ENCODE results near the gene P2RY13. TPM values are rescaled to one million over a fixed set of nuclear protein-coding genes. Genes with fewer than 3 reads are reported as not detected.

Gene P2RY13
- total RNA-seq, 1 experiment from 2014 or later = not detected

DNA sequence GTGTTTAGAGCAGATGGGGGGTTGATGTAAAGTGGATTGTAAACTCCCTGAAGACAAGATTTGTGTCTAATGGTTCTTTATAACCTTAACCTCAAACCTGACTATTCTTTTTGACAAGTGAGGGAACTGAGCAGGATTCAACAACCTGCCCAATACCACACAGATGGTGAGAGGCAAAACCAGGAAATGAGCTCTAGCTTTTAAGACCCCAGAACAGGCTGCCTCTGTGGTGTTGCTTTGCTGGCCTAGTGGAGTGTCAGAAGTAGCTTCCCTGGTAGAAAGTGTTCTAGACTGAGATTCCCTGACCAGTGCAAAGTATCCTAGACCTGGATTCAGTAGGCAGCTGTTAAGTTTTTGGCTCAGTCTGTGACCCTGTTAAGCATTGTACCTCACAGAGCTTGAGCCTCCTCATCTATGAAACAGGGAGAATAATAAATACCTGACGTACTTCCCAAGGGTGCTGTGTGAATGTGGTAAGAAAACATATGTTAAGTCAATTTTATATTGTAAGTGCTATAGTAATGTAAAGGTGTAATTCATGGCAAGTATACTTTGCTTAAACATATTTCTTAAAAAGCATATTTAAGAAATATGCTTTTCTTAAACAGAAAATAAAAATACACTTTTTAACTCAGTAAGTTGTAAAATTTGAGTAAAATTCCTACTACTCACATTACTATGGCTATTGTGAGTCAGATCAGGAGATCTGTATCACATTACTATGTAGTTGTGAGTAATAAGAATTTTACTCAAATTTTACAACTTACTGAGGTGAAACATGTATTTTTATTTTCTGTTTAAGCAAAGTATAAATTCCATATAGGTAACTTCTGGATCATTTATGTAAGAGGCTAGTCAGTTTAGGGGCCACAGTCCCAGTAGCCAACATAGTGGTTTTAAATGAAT, 21.5 kb downstream of the P2RY13 start:
- DNase-seq (ENCODE audit: low spot score) (no peak), ATAC-seq (0 out of 2 replicates have a peak, but pooled peaks have one; percentile 6)
- Mint-ChIP-seq H3K4me3 (no peak overlapping the region), H3K36me3 (no peaks in the 10 kb centered on the region), H3K27ac (no peak overlapping the region; the same call in 1 of the 2 replicates), H3K9me3 (no peaks in the 10 kb centered on the region), H3K27me3 (ENCODE audit: low read depth) (no peaks in the 10 kb centered on the region), H3K4me1 (peaks cover 55% of the 10 kb centered on the region)
- ChIA-PET POLR2A (no interaction called here), CTCF (interaction anchor here (2.0 kb wide), 1 partner anchor 20 kb away, joined by 7 read pairs; no protein-coding TSS in a partner anchor)
- no peak for TF ChIP-seq ZNF219 (CRISPR knock-in tag; IDR thresholded peaks at IDR 0.05; ENCODE audit: borderline replicate concordance)
- TF ChIP-seq, protein P1, sequence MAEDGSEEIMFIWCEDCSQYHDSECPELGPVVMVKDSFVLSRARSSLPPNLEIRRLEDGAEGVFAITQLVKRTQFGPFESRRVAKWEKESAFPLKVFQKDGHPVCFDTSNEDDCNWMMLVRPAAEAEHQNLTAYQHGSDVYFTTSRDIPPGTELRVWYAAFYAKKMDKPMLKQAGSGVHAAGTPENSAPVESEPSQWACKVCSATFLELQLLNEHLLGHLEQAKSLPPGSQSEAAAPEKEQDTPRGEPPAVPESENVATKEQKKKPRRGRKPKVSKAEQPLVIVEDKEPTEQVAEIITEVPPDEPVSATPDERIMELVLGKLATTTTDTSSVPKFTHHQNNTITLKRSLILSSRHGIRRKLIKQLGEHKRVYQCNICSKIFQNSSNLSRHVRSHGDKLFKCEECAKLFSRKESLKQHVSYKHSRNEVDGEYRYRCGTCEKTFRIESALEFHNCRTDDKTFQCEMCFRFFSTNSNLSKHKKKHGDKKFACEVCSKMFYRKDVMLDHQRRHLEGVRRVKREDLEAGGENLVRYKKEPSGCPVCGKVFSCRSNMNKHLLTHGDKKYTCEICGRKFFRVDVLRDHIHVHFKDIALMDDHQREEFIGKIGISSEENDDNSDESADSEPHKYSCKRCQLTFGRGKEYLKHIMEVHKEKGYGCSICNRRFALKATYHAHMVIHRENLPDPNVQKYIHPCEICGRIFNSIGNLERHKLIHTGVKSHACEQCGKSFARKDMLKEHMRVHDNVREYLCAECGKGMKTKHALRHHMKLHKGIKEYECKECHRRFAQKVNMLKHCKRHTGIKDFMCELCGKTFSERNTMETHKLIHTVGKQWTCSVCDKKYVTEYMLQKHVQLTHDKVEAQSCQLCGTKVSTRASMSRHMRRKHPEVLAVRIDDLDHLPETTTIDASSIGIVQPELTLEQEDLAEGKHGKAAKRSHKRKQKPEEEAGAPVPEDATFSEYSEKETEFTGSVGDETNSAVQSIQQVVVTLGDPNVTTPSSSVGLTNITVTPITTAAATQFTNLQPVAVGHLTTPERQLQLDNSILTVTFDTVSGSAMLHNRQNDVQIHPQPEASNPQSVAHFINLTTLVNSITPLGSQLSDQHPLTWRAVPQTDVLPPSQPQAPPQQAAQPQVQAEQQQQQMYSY (CRISPR knock-in tag; IDR thresholded peaks at IDR 0.05) = peak; percentile 68
- no peak for TF ChIP-seq NR2C2 (CRISPR knock-in tag; IDR thresholded peaks at IDR 0.05)
- TF ChIP-seq, protein P2, sequence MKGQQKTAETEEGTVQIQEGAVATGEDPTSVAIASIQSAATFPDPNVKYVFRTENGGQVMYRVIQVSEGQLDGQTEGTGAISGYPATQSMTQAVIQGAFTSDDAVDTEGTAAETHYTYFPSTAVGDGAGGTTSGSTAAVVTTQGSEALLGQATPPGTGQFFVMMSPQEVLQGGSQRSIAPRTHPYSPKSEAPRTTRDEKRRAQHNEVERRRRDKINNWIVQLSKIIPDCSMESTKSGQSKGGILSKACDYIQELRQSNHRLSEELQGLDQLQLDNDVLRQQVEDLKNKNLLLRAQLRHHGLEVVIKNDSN (CRISPR knock-in tag; IDR thresholded peaks at IDR 0.05) = no peak
- TF ChIP-seq, protein P3, sequence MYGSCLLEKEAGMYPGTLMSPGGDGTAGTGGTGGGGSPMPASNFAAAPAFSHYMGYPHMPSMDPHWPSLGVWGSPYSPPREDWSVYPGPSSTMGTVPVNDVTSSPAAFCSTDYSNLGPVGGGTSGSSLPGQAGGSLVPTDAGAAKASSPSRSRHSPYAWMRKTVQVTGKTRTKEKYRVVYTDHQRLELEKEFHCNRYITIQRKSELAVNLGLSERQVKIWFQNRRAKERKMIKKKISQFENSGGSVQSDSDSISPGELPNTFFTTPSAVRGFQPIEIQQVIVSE (CRISPR knock-in tag; IDR thresholded peaks at IDR 0.05; ENCODE audit: borderline replicate concordance) = no peak

DNA sequence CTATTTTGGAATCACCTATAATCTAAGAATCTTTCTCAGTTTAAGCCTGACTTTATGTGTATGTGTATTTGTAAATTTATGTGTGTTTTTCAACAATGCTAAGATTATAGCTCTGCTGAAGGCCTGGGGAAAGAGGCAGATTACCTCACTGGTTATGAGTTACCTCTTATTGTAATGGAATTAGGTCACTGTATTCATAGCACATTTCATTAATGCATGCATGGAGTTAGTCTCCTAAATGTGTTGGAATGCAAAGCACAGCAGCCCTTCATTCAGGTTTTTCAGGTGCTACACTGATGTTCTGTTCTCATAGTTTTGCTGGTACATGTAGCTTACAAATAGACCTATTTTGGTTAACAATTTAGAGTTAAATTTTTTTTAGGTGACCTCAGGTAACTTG, 22.2 kb downstream of the P2RY13 start:
- CTCF ChIA-PET = interaction anchor here (2.0 kb wide), 1 partner anchor 21 kb away, joined by 7 read pairs; no protein-coding TSS in a partner anchor
- H3K27ac Mint-ChIP-seq = peak overlapping the region; percentile 39; the same call in 1 of the 2 replicates
- no peaks in the 10 kb centered on the region for H3K9me3 Mint-ChIP-seq
- H3K27me3 Mint-ChIP-seq (ENCODE audit: low read depth) = no peaks in the 10 kb centered on the region
- POLR2A ChIA-PET = no interaction called here
- TF ChIP-seq TEAD4 (CRISPR knock-in tag; IDR thresholded peaks at IDR 0.05) = no peak
- no peak for TF ChIP-seq CREB1 (CRISPR knock-in tag; IDR thresholded peaks at IDR 0.05)
- no peaks in the 10 kb centered on the region for H3K36me3 Mint-ChIP-seq
- ATAC-seq = no peak
- peaks cover 49% of the 10 kb centered on the region for H3K4me1 Mint-ChIP-seq
- DNase-seq (ENCODE audit: low spot score) = no peak
- no peak overlapping the region for H3K4me3 Mint-ChIP-seq

DNA sequence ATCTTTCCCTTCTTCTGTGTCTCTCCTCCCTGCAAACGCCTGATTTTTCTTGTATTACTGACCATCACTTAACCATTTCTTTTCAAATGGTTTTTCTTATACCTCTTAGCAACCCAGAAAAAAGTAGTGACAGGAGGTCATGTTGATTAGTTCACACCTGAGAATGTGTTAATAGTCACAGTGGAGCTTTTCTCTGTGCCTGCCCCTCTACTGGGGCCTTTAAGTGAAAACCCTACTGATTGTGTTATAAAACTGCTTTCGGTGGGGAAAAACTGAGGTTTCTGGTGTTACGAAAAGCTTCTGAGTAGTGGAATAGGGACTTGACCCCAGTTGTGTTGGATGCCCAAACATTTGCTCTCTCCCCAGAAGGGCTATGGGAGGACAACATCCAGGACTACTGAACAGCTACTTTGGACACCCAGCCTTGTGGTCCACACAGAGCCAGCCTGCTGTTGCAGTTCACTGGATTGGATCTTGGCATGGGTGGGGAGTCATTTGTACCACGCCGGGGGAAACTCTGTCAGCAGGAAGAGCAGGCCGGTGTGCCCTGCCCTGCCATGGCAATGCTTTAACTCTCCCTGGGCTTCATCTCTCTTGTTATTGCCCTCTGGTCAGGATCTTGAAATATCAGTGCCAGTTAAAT, 23.1 kb downstream of the P2RY13 start:
- no peak for ATAC-seq
- H3K4me1 Mint-ChIP-seq = peaks cover 48% of the 10 kb centered on the region

More for the DNA sequence above, 23.1 kb downstream of the P2RY13 start:
- TF ChIP-seq, protein P4, sequence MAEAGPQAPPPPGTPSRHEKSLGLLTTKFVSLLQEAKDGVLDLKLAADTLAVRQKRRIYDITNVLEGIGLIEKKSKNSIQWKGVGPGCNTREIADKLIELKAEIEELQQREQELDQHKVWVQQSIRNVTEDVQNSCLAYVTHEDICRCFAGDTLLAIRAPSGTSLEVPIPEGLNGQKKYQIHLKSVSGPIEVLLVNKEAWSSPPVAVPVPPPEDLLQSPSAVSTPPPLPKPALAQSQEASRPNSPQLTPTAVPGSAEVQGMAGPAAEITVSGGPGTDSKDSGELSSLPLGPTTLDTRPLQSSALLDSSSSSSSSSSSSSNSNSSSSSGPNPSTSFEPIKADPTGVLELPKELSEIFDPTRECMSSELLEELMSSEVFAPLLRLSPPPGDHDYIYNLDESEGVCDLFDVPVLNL (CRISPR knock-in tag; IDR thresholded peaks at IDR 0.05; ENCODE audit: borderline replicate concordance, low read depth) = no peak
- TF ChIP-seq, protein P5, sequence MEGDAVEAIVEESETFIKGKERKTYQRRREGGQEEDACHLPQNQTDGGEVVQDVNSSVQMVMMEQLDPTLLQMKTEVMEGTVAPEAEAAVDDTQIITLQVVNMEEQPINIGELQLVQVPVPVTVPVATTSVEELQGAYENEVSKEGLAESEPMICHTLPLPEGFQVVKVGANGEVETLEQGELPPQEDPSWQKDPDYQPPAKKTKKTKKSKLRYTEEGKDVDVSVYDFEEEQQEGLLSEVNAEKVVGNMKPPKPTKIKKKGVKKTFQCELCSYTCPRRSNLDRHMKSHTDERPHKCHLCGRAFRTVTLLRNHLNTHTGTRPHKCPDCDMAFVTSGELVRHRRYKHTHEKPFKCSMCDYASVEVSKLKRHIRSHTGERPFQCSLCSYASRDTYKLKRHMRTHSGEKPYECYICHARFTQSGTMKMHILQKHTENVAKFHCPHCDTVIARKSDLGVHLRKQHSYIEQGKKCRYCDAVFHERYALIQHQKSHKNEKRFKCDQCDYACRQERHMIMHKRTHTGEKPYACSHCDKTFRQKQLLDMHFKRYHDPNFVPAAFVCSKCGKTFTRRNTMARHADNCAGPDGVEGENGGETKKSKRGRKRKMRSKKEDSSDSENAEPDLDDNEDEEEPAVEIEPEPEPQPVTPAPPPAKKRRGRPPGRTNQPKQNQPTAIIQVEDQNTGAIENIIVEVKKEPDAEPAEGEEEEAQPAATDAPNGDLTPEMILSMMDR (IDR thresholded peaks at IDR 0.05) = no peak
- TF ChIP-seq, protein P6, sequence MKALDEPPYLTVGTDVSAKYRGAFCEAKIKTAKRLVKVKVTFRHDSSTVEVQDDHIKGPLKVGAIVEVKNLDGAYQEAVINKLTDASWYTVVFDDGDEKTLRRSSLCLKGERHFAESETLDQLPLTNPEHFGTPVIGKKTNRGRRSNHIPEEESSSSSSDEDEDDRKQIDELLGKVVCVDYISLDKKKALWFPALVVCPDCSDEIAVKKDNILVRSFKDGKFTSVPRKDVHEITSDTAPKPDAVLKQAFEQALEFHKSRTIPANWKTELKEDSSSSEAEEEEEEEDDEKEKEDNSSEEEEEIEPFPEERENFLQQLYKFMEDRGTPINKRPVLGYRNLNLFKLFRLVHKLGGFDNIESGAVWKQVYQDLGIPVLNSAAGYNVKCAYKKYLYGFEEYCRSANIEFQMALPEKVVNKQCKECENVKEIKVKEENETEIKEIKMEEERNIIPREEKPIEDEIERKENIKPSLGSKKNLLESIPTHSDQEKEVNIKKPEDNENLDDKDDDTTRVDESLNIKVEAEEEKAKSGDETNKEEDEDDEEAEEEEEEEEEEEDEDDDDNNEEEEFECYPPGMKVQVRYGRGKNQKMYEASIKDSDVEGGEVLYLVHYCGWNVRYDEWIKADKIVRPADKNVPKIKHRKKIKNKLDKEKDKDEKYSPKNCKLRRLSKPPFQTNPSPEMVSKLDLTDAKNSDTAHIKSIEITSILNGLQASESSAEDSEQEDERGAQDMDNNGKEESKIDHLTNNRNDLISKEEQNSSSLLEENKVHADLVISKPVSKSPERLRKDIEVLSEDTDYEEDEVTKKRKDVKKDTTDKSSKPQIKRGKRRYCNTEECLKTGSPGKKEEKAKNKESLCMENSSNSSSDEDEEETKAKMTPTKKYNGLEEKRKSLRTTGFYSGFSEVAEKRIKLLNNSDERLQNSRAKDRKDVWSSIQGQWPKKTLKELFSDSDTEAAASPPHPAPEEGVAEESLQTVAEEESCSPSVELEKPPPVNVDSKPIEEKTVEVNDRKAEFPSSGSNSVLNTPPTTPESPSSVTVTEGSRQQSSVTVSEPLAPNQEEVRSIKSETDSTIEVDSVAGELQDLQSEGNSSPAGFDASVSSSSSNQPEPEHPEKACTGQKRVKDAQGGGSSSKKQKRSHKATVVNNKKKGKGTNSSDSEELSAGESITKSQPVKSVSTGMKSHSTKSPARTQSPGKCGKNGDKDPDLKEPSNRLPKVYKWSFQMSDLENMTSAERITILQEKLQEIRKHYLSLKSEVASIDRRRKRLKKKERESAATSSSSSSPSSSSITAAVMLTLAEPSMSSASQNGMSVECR (CRISPR knock-in tag; IDR thresholded peaks at IDR 0.05; ENCODE audit: borderline replicate concordance) = no peak
- TF ChIP-seq, protein P1 (CRISPR knock-in tag; IDR thresholded peaks at IDR 0.05) = no peak
- Mint-ChIP-seq H3K27me3 (ENCODE audit: low read depth) (no peaks in the 10 kb centered on the region), H3K4me3 (no peak overlapping the region), H3K27ac (peak overlapping the region; percentile 43; the same call in 1 of the 2 replicates), H3K36me3 (no peaks in the 10 kb centered on the region), H3K9me3 (no peaks in the 10 kb centered on the region)
- ChIA-PET POLR2A (no interaction called here), CTCF (interaction anchor here (0.7 to 2.0 kb wide), 5 partner anchors 8 to 138 kb away, joined by 3 to 7 read pairs (median 4); no protein-coding TSS in a partner anchor)
- DNase-seq (ENCODE audit: low spot score) = no peak
